Chondrocyte (in vitro differentiated cells): ENCODE data around the gene MYL7. TPM values are rescaled to one million over a fixed set of nuclear protein-coding genes. Genes with fewer than 3 reads are reported as not detected.
"Not testable (repeated sequence)": the region's sequence is repeated elsewhere in the genome, so short reads cannot be mapped to it uniquely, and the experiment has no call there.

Source experiments
- DNase-seq: peaks from one replicate; pipeline ENCODE4 v3.0.0; 2021; ENCODE audit warnings: mixed read lengths, low spot score
- H3K27ac Mint-ChIP-seq: one replicate; pipeline ENCODE4 v1.8.0; 2021; ENCODE audit warnings: mild to moderate bottlenecking, moderate library complexity, mixed read lengths; ENCODE audit not compliant: unreplicated experiment
- H3K27me3 Mint-ChIP-seq: 2 replicates; pipeline ENCODE4 v1.8.0; 2021; ENCODE audit warnings: low read depth, mixed read lengths
- H3K36me3 Mint-ChIP-seq: 2 replicates; pipeline ENCODE4 v1.8.0; 2021; ENCODE audit warnings: low read depth, mixed read lengths
- H3K4me1 Mint-ChIP-seq: 2 replicates; pipeline ENCODE4 v1.8.0; 2021; ENCODE audit warnings: low read depth, mild to moderate bottlenecking, mixed read lengths
- H3K4me3 Mint-ChIP-seq: one replicate; pipeline ENCODE4 v1.8.0; 2021; ENCODE audit warnings: mild to moderate bottlenecking, moderate library complexity, mixed read lengths; ENCODE audit not compliant: unreplicated experiment
- H3K9me3 Mint-ChIP-seq: 2 replicates; pipeline ENCODE4 v1.8.0; 2021; ENCODE audit warnings: low read depth, mixed read lengths
- total RNA-seq: library from RNA; stranded (reverse); gene quantifications from 3 replicates; pipeline ENCODE4 v1.2.1, GENCODE V29; 2021
- TF ChIP-seq, protein P1 (sequence below): fragments of 200-600 bp; sonication (generic); IDR thresholded peaks from 2 replicates; pipeline ENCODE4 v1.5.0; 2021; ENCODE audit warnings: antibody characterized with exemption, mild to moderate bottlenecking, moderate library complexity

Gene MYL7
- total RNA-seq, 1 donor from 2014 or later = not detected

DNA sequence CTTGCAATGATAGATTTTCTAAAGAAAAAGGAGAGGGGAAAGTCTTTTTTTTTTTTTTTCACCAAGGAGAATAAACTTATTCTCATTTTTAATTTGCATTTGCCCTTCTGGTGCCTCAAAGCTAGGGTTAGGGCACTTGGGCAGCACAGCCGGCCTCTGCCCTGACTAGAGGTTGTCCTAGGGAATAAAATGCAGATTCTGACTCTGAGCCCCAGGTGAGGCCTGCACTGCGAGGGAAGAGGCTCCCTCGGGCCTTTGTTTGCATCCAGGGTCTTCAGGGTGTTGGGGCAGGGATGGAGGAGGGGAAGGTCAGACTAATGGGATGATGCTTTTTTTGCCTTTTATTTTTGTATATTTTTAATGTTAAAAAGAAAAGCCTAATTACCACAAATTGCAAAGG, 7.8 kb downstream of the MYL7 start:
- DNase-seq = peak; percentile 7
- Mint-ChIP-seq H3K27me3 (peaks cover 2% of the 10 kb centered on the region), H3K9me3 (no peaks in the 10 kb centered on the region), H3K27ac (no peak overlapping the region), H3K36me3 (no peaks in the 10 kb centered on the region), H3K4me3 (no peak overlapping the region), H3K4me1 (peaks cover 9% of the 10 kb centered on the region)
- TF ChIP-seq, protein P1, sequence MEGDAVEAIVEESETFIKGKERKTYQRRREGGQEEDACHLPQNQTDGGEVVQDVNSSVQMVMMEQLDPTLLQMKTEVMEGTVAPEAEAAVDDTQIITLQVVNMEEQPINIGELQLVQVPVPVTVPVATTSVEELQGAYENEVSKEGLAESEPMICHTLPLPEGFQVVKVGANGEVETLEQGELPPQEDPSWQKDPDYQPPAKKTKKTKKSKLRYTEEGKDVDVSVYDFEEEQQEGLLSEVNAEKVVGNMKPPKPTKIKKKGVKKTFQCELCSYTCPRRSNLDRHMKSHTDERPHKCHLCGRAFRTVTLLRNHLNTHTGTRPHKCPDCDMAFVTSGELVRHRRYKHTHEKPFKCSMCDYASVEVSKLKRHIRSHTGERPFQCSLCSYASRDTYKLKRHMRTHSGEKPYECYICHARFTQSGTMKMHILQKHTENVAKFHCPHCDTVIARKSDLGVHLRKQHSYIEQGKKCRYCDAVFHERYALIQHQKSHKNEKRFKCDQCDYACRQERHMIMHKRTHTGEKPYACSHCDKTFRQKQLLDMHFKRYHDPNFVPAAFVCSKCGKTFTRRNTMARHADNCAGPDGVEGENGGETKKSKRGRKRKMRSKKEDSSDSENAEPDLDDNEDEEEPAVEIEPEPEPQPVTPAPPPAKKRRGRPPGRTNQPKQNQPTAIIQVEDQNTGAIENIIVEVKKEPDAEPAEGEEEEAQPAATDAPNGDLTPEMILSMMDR = no peak

DNA sequence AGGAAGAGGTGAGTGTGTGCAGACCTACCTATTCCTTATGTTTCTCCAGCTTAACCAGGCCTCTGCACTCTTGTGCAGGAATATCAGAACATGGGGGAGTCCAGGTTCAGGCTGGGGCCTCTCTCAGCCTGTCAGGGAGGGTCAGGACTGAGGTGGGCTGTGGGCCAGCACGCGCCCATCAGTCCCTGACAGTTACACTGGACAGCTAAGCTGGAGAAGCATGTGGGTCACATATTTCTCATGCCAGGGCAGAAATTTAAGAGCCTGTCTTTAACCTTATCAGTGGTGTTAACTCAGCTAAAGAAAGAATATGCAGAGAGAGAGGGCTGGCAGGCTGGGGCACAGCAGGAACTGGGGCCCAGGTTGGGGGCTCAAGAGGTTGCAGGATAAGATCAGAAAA, 9.1 kb downstream of the MYL7 start:
- H3K4me1 Mint-ChIP-seq = peaks cover 9% of the 10 kb centered on the region
- no peaks in the 10 kb centered on the region for H3K27me3 Mint-ChIP-seq
- peaks cover 9% of the 10 kb centered on the region for H3K9me3 Mint-ChIP-seq
- peaks cover 8% of the 10 kb centered on the region for H3K36me3 Mint-ChIP-seq
- TF ChIP-seq, protein P1 = no peak
- DNase-seq = peak; percentile 24
- H3K4me3 Mint-ChIP-seq = no peak overlapping the region
- H3K27ac Mint-ChIP-seq = no peak overlapping the region

DNA sequence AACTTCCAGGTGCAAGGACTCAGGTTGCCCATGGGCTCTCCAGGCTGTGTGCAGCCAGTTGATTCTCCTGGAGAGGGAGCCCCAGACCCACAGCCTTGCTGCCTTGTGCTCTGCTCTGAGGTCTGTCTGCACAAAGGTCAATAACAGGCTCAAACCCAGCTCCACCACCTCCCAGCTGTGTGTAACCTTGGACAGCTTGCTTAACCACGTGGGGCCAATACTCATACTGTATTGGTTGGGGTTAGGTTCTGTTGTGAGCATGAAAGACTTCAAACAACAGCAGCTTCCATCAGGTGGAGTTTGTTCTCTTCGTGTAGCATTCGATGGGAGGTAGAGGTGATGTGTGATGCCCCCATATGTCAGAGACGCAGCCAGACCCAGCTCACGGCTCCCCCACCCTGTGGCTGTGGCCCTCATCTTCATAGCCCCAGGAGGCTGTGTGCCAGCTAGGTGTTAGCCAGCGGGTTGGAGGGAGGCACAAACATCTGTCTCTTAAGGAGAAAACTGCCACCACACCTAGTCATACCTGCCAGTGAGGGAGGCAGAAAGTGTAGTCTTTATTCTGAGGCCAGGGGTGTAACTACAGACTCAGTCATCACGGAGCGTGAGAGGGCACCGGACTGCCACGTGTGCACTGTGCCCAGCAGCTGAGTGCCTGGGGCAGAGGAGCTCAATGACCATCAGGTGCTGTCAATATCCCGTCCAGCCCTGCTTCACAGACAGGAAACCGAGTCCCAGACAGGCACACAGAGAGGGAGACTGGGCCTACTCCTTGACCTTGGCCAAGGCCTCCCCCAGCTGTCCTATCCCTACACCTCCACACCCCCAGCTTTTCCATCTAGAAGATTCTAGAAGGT, 9.7 kb downstream of the MYL7 start:
- no peaks in the 10 kb centered on the region for H3K27me3 Mint-ChIP-seq
- H3K27ac Mint-ChIP-seq = no peak overlapping the region
- peak; percentile 35 for DNase-seq
- peaks cover 9% of the 10 kb centered on the region for H3K4me1 Mint-ChIP-seq
- peaks cover 15% of the 10 kb centered on the region for H3K9me3 Mint-ChIP-seq
- H3K4me3 Mint-ChIP-seq = no peak overlapping the region
- TF ChIP-seq, protein P1 = peak; percentile 34
- H3K36me3 Mint-ChIP-seq = peaks cover 11% of the 10 kb centered on the region

DNA sequence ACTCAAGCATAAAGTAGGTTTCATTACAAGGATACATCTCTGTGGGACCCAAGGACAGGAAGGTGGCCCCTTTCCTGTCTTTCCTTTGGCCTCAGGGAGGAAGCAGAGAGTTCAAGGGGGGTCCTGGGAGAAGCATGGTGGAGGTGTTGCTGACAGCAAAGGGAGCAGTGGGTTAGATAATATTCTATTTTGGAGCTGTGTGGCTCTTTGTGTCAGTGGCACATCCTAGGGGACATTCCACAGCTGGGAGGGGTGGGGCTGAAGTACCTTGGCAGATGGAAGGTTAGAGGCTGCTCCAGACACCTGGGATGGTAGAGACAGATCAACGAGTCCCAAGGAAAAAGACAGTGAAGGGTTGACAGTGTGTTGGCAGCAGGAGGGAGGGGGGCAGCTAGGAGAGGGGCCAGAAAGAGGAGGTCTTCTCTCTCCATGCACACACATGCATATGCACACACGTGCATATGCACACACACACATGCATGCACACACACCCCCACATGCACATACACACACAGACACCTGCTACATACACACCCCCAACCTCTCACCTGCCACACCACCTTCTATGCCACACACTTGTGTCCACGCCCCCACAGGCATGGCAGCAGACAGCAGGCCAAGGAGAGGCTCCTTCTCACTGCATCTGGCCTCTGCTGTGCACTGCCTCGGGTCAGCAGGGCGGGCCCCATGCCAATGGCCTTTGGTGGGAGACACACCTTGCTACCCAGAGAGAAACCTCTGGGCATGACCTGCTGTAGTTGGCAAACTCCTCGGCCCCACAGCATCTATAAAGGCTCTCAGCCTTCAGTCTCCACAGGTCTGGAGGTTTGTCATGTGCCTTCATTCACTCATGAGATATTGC, 12.2 kb downstream of the MYL7 start:
- no peak for DNase-seq
- Mint-ChIP-seq H3K4me1 (peaks cover 13% of the 10 kb centered on the region), H3K4me3 (no peak overlapping the region), H3K27me3 (no peaks in the 10 kb centered on the region), H3K27ac (no peak overlapping the region), H3K36me3 (peaks cover 11% of the 10 kb centered on the region), H3K9me3 (peaks cover 16% of the 10 kb centered on the region)
- TF ChIP-seq, protein P1 = no peak

DNA sequence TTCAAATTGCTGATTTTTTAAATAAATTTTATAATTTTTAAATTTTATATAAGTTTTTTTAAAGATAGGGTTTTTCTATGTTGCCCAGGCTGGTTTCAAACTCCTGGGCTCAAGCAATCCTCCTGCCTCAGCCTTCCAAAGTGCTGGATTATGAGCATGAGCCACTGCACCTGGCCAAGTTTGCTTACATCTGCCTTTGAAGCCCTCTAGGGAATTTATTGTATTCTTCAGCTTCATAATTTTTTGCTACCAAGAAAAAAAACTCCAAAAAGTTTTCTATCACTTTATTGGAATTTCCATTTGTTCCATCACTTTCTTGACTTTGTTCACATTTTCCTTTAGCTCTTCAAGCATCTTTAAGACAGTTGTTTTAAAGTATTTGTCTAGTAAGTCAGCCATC, 14.0 kb downstream of the MYL7 start:
- Mint-ChIP-seq H3K27ac (no peak overlapping the region), H3K9me3 (peaks cover 16% of the 10 kb centered on the region), H3K4me3 (no peak overlapping the region), H3K27me3 (no peaks in the 10 kb centered on the region), H3K36me3 (peaks cover 11% of the 10 kb centered on the region), H3K4me1 (peaks cover 21% of the 10 kb centered on the region)
- DNase-seq = no peak
- TF ChIP-seq, protein P1 = no peak

DNA sequence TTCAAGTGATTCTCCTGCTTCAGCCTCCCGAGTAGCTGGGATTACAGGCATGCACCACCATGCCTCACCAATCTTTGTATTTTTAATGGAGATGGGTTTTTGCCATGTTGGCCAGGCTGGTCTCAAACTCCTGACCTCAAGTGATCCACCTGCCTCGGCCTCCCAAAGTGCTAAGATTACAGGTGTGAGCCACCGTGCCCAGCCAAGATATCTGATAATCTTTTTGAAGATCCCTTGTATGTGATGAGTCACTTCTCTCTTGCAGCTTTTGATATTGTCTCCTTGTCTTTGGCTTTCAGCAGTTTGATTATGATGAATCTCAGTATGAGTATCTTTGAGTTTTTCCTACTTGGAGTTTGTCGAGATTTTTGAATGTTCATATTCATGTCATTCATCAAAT, 14.6 kb downstream of the MYL7 start:
- H3K4me3 Mint-ChIP-seq, H3K27me3 Mint-ChIP-seq, DNase-seq, H3K27ac Mint-ChIP-seq: not testable (repeated sequence)
- Mint-ChIP-seq H3K9me3 (peaks cover 16% of the 10 kb centered on the region), H3K36me3 (peaks cover 11% of the 10 kb centered on the region), H3K4me1 (peaks cover 18% of the 10 kb centered on the region)
